Measurements from ENCODE around the gene IKZF3.
"Not testable (repeated sequence)": the region's sequence is repeated elsewhere in the genome, so short reads cannot be mapped to it uniquely, and the experiment has no call there.

Gene IKZF3

GRCh38 chr17:39777534-39778365 lies 86.4 kb downstream of the IKZF3 start:
- no peak for DNase-seq

- DNase-seq, result no peak
Observed at GRCh38 chr17:39776252-39776651, 87.9 kb downstream of the IKZF3 start.

- no peak for DNase-seq
Observed at GRCh38 chr17:39775031-39775430, 89.1 kb downstream of the IKZF3 start.

GRCh38 chr17:39774047-39774446 lies 90.1 kb downstream of the IKZF3 start:
- DNase-seq, result peak; percentile 8

GRCh38 chr17:39772987-39773934 lies 90.9 kb downstream of the IKZF3 start:
- no peak for DNase-seq

GRCh38 chr17:39772415-39772814 lies 91.7 kb downstream of the IKZF3 start:
- no peak for DNase-seq

GRCh38 chr17:39769974-39770587 lies 94.0 kb downstream of the IKZF3 start:
- peak; percentile 93 for DNase-seq

- no peak for DNase-seq
Observed at GRCh38 chr17:39767147-39767546, 97.0 kb downstream of the IKZF3 start.

GRCh38 chr17:39765766-39766165 lies 98.3 kb downstream of the IKZF3 start:
- no peak for DNase-seq

GRCh38 chr17:39765175-39765574 lies 98.9 kb downstream of the IKZF3 start:
- DNase-seq, result no peak

GRCh38 chr17:39764171-39764570 lies 99.9 kb downstream of the IKZF3 start:
- DNase-seq, result not testable (repeated sequence)

GRCh38 chr17:39763051-39763820 lies 100.9 kb downstream of the IKZF3 start:
- no peak for DNase-seq

GRCh38 chr17:39761861-39762496 lies 102.1 kb downstream of the IKZF3 start:
- DNase-seq, result no peak

- DNase-seq, result no peak
Observed at GRCh38 chr17:39759204-39759603, 104.9 kb downstream of the IKZF3 start.

GRCh38 chr17:39757931-39758873 lies 105.9 kb downstream of the IKZF3 start:
- DNase-seq, result no peak

GRCh38 chr17:39757176-39757662 lies 106.9 kb downstream of the IKZF3 start:
- no peak for DNase-seq

- no peak for DNase-seq
Observed at GRCh38 chr17:39756380-39757079, 107.6 kb downstream of the IKZF3 start.

- peak; percentile 40 for DNase-seq
Observed at GRCh38 chr17:39755554-39756379, 108.3 kb downstream of the IKZF3 start.

- peak; percentile 40 for DNase-seq
Observed at GRCh38 chr17:39754958-39755553, 109.1 kb downstream of the IKZF3 start.
